Lower leg skin (tissue), 3 donors: ENCODE data around the gene OVCA2.

Experiments
- POLR2A ChIP-seq, 2 donors: fragments of 450-650 bp; IDR thresholded peaks; one replicate each; pipeline ENCODE4 v1.6.1; 2016 to 2017; ENCODE audit warnings: antibody characterized with exemption in 2 of 2, mild to moderate bottlenecking in 1 of 2, moderate library complexity in 1 of 2
- TF ChIP-seq, protein P1 (sequence below), 3 donors: fragments of 450-650 bp; IDR thresholded peaks; one replicate each; pipeline ENCODE4 v1.5.1; 2016; ENCODE audit warnings: antibody characterized with exemption in 3 of 3, mild to moderate bottlenecking in 3 of 3, moderate library complexity in 2 of 3

DNA sequence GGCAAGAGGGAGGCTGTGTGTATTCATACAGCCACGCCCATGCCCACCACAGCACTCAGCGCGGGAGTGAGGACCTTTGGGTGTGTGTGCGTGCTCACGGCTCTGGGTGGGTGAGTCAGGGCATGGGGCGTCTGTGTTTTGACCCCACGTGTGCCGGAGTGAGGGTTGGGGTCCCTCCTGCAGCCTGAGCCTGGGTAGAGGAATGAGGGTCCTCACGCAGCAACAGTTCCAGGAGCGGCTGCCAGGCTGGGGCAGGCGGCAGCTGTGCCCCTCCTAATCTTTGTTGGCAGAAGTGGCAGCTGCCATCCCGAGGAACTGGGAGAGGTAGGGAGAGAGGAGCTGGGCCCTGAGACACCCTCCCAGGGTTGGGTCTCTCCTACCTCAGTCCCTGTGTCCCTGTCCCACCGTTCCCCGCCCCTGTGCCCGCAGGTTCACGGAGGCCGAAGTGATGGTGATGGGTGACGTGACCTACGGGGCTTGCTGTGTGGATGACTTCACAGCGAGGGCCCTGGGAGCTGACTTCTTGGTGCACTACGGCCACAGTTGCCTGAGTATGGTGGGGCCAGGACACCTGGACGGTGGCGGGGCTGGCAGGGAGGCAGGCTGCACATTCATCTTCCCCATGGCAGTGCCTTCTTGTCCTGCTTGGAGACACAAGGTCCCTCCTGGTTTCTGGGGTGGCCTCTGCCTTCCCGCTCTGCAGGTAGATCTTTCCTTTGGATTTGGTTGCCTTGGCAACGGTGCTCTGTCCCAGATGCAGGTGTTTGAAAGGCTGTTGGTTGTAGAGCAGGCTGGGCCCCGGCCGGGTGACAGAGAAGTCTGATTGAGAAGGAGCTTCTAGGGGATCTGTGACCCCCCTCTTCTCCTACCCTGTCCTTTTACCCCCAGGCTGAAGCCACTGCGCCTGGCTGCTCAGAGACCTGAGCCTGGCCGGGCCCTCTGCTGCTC, 6.0 kb upstream of the OVCA2 start:
- TF ChIP-seq, protein P1, sequence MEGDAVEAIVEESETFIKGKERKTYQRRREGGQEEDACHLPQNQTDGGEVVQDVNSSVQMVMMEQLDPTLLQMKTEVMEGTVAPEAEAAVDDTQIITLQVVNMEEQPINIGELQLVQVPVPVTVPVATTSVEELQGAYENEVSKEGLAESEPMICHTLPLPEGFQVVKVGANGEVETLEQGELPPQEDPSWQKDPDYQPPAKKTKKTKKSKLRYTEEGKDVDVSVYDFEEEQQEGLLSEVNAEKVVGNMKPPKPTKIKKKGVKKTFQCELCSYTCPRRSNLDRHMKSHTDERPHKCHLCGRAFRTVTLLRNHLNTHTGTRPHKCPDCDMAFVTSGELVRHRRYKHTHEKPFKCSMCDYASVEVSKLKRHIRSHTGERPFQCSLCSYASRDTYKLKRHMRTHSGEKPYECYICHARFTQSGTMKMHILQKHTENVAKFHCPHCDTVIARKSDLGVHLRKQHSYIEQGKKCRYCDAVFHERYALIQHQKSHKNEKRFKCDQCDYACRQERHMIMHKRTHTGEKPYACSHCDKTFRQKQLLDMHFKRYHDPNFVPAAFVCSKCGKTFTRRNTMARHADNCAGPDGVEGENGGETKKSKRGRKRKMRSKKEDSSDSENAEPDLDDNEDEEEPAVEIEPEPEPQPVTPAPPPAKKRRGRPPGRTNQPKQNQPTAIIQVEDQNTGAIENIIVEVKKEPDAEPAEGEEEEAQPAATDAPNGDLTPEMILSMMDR (IDR thresholded peaks at IDR 0.05), result no peak
- TF ChIP-seq POLR2A (IDR thresholded peaks at IDR 0.05), result no peak
